DMS153 (cell line): ENCODE measurements around the gene DUSP15.
"Not testable (repeated sequence)": the region's sequence is repeated elsewhere in the genome, so short reads cannot be mapped to it uniquely, and the experiment has no call there.

ENCODE experiments used
- DNase-seq: peaks from one replicate; lab custom pipeline; 2025; lab: John Stamatoyannopoulos, UW

The DUSP15 gene

DNA sequence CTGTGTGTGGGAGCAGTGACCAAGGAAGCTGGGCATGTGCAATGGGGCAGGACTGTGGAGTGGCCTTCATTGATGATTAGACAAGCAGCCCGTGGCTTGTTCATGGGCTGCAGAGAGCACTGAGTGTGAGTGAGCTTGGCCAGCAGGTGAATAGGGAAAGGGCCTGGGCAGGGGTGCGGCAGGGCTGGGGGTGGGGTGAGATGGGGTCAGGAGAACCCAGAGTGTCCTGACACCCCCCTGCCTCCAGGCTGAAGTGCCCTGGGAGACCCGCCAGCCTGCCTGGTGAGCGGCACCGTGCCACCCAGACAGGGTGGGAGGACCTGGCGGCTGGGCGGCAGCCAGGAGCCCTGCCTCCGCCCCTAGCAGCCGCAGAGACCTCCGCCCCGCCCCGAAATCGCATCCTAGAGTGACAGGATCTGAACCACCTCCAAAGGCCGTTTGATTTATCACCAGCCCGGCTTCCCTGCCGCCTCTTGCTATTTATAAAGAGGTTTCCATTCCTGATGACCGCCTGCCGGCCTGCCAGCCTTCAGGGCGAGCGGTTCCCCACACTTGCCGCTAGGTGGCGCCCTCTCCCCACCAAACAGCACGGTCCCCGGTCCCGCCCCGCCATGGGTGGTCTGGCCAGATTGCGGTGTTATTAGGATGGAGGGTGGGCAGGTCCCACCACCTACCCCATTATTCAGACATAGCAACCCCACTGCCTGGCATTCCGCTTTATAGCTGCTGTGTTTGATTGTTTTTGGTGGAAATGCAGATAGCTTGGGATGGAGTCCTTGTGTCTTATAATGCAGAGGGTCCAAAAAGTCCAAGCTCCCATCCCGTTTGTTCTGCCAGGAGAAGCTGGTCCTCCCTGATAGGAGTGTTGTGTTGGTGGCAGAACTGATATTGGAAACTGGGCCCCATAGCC, 47.7 kb downstream of the DUSP15 start:
- DNase-seq = peak; percentile 73

DNA sequence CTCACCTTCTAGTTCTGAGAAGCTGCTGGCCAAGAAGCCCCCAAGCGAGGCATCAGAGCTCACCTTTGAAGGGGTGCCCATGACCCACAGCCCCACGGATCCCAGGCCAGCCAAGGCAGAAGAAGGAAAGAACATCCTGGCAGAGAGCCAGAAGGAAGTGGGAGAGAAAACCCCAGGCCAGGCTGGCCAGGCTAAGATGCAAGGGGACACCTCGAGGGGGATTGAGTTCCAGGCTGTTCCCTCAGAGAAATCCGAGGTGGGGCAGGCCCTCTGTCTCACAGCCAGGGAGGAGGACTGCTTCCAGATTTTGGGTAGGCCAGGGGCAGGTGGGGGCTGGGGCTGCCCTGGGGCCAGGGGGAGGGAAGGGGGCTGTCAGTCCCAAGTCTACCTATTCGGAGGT, 48.9 kb downstream of the DUSP15 start:
- no peak for DNase-seq

DNA sequence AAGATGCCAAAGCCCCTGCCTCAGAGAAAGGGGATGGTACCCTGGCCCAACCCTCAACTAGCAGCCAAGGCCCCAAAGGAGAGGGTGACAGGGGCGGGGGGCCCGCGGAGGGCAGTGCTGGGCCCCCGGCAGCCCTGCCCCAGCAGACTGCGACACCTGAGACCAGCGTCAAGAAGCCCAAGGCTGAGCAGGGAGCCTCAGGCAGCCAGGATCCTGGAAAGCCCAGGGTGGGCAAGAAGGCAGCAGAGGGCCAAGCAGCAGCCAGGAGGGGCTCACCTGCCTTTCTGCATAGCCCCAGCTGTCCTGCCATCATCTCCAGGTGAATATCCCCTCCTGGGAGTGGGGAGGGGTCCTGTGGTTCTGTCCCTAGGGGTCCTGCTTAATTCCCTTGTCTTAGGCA, 50.1 kb downstream of the DUSP15 start:
- no peak for DNase-seq

DNA sequence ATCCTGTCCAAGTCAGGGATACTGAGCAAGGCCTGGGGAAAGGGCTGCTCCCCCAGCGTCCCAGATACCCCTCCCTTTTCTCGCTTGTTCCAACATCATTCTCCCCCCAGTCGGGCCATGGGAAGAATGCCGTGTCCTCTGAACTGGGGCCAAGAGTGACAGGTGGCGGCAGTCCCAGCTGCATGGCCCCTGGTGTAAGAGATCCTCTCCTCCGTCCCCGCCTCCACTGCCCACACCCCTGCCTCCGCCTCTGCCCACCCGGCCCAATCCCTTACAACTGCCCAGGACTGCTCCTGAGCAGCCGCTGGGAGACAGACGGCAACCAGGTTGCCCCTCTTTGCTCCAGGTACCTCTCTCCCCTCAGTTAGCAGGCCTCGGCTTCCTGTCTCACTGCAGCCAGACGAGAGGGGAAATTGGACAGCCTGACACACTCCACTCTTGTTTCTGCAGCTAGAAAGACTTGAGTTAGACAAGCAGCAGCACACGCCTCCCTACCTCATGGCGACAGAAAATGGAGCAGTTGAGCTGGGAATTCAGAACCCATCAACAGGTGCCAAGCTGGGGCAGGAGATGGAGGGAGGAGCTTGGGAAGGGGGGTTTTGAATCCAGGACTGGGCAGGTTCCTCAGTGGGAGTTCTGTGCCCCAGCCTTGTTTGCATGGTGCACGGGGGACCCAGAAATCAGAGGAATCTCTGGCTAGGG, 51.1 kb downstream of the DUSP15 start, which contains the start of gene MYLK2:
TSS of gene MYLK2 (plus strand) at position 274 of the 702 bp plus-strand sequence. CDS start at position 499, 225 bp downstream.
- no peak for DNase-seq

DNA sequence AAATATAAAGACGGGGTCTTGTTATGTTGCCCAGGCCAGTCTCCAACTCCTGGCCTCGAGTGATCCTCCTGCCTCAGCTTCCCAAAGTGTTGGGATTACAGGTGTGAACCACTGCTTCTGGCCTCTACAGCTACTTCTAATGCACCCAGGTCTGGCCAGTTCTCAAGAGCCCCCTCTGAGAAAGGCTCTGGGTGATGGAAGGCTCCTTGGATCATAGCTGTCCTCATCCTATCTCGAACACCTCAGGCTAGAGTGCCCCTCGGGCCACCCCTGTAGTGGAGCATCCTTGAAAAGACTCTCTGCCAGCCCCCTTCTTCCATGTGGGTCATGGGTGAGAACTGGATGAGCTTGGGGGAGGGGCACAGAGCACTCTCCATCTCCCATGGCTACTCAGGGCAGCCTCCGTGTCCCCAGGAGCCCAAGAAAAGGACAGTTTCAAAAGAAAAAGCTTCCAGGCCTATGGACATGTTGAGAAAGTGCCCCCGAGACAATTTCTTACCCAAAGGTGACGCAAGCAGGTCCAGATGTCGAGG, 51.9 kb downstream of the DUSP15 start:
- no peak for DNase-seq

DNA sequence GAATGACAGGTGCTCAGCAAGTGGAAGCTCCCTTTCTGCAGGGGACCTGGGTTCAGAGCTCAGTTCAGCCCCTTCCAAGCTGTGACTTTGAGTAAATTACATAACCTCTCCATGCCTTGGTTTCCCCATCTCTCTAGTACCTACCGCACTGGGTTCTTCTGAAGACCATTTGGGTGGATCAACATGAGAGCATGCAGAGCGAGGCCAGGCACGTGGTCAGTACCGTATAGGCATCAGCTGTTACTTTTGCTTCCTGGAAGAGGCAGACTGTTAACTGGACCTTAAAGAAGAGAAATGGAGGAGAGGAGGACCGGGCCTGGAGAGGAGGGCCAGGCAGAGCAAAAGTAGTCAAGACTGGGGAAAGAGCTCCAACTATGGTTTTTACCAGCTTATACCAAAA, 52.9 kb downstream of the DUSP15 start:
- DNase-seq = no peak

DNA sequence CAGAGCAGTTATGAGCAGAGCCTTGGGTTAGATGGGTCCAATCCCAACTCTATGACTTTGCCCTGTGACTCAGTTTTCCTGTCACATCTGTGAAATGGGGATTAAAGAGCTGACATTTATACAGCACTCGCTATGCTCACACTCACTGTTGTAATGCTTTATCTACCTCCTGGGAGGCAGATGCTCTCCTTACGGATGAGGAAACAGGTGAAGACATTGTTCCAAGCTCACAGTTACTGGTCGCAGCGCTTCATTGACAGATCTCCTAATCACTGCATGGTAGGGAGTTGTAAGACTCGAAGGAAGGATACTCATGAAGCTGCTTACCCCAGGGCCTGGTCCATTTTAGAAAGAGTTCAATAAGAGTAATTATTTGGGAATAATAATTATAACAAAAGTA, 54.1 kb downstream of the DUSP15 start:
- no peak for DNase-seq

DNA sequence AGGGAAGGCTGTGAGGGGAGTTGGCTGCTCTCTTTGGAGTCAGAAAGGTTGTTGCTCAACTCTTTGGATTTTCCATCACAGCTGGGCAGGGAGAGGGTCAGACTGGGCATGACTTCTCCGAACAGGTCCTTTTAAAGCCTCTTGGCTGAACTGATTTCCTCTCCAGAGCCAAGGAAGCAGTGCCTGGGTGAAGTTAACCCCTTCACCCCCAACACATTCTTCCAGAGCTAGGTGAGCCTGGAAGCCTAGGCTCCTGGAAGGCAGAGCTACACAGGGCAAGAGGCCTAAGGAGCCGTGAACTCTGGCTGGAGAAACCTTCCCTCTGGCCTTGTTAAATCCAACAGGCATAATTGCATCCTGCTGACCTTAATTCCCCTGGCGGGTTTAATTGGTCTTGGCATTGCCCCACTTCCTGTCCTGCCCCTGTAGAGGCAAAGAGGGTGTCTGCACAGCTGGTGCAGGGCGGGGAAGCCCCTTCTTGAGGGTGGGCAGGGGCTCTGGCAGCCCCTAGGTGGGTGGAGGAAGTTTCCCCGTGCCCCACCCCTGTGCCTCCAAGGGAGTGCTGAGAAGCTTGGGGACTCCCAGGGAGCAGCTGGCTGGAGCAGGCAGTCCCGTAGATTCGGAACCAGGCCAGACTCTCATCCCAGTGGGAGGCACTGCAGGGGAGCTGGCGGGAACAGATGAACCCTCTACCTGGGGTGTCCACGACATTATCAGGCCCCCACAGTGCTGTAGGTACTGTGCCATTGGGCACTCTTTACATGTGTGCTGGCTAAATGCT, 54.7 kb downstream of the DUSP15 start:
- DNase-seq = peak; percentile 12

DNA sequence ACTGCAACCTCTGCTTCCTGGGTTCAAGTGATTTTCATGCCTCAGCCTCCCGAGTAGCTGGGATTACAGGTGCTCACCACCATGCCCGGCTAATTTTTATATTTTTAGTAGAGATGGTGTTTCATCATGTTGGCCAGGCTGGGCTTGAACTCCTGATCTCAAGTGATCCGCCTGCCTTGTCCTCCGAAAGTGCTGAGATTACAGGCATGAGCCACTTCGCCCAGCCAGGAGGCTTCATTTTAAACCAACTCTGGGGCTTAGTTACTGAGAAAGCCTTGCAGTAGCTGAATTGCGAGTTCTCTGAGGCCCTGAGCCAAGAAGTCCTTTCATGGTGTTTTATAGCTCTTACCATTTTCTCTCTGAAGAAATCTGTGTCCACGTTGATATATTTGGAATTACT, 56.2 kb downstream of the DUSP15 start:
- DNase-seq = not testable (repeated sequence)

DNA sequence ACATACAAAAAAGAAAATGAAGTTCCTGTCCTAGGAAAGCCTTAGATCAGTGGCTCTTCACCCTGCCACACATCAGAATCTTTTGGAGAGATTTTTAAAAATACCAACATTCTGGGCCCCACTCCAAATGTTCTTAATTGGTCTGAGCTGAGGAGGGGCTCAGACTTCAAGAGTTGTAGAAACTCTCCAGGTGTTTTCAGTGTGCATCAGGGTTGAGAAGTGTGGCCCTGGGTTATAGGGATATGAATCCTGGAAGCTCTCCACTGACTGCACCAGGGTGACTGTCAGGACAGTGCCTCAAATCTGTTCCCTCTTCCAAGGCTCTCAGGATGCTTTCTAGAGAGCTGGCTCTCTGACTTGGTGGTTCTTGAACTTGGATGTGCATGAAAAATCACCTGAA, 56.7 kb downstream of the DUSP15 start:
- no peak for DNase-seq

DNA sequence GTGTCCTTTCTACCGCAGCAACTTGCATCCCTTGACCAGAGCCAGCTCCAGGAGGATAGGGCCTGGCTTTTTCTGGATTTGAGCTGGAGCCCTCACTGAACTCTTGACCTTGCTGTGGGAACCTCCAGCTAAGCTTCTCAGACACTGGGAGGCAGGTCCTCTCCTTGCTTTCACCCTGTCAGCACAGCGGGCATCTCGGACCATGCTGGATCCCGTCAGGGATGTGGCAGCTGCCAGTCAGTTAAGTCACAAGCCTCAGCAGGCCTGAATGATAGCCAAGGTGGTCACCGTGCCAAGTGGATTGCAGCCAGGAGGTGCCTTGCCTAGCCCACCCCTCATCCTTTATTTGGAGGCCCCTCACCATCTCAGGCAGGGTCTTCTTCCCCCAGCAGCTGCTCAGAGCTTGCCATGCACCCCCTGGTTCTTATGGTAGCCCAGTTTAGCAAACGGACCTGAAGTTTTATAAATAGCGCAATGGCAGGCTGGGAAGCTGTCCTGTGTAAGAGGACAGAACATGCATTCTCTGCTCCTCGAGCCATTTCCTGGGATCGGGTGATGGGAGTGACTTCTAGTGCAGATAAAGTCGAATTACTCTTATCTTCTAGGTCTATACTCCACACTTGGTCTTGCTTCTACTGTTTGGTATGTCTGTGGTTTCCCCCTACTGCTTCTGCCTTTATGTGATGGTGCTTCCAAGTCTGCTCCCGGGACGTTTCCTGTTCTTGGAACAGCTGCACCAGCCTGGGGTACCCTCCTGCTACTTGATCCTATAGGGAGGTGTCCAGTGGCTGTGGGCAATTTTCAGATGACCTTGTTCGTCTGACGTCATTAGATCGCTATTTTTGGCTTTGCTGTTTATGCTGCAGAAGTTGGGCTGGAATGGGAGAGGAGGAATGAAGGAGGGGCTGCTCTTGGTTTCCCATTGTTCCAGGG, 58.3 kb downstream of the DUSP15 start:
- DNase-seq = no peak

DNA sequence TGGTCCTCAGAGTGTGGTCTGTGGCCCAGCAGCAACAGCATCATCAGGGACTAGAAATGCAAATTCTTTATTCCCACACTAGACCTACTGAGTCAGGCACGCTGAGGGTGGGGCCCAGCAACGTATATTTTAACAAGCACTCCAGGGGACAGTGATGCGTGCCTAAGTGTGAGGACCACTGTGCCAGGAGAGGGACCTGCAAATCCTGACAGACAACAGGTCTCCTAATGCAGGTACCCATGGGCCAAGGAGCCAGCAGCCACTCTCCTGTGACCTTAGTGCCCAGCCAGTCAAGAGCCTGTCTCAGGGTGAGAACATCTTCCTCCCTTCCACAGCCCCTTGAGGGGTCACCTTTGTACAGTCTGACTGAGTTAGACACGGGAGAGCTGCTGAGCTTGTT, 59.1 kb downstream of the DUSP15 start:
- DNase-seq = no peak
